Fibroblast of lung (primary cell): ENCODE data around the gene AKAP10. TPM values are rescaled to one million over a fixed set of nuclear protein-coding genes. Genes with fewer than 3 reads are reported as not detected.

Experiments used
- DNase-seq, 2 donors: peaks; one replicate each; pipeline versions ENCODE4 v3.0.0 to v3.0.0-alpha.2; 2010; ENCODE audit warnings: low read depth in 2 of 2
- H2AFZ ChIP-seq: 2 replicates; pipeline ENCODE4 v1.5.1; 2012; ENCODE audit warnings: low read length, control low read depth, inconsistent platforms
- H3K27ac ChIP-seq: 2 replicates; pipeline ENCODE4 v1.5.1; 2011; ENCODE audit warnings: low read length, control low read depth; ENCODE audit not compliant: insufficient read depth
- H3K27me3 ChIP-seq: 2 replicates; pipeline ENCODE4 v1.5.1; 2011; ENCODE audit warnings: mild to moderate bottlenecking, low read length; ENCODE audit not compliant: control insufficient read depth, insufficient read depth
- H3K36me3 ChIP-seq: 2 replicates; pipeline ENCODE4 v1.5.1; 2011; ENCODE audit warnings: low read length; ENCODE audit not compliant: control insufficient read depth, insufficient read depth
- H3K4me1 ChIP-seq: 2 replicates; pipeline ENCODE4 v1.5.1; 2011; ENCODE audit warnings: low read length; ENCODE audit not compliant: control insufficient read depth, insufficient read depth; ENCODE audit errors: extremely low read depth
- H3K4me2 ChIP-seq: 2 replicates; pipeline ENCODE4 v1.5.1; 2011; ENCODE audit warnings: low read length, control low read depth; ENCODE audit not compliant: insufficient read depth; ENCODE audit errors: extremely low read depth
- H3K4me3 ChIP-seq, 4 experiments: fragments of 200-600 bp in 1 of 4; sonication (generic) in 1 of 4; replicated peaks in 1 of 4; 2 replicates each; pipeline ENCODE4 v1.5.1; 2011 to 2016; ENCODE audit warnings: low read length in 4 of 4, low read depth in 3 of 4, mild to moderate bottlenecking in 3 of 4, control low read depth in 2 of 4, inconsistent platforms in 1 of 4, mixed read lengths in 1 of 4; ENCODE audit not compliant: insufficient read depth in 1 of 4; ENCODE audit errors: control extremely low read depth in 1 of 4
- H3K79me2 ChIP-seq: 2 replicates; pipeline ENCODE4 v1.5.1; 2012; ENCODE audit warnings: mild to moderate bottlenecking, low read length, inconsistent platforms; ENCODE audit not compliant: control insufficient read depth, insufficient read depth
- H3K9ac ChIP-seq: 2 replicates; pipeline ENCODE4 v1.5.1; 2011; ENCODE audit warnings: mild to moderate bottlenecking, low read length, control low read depth; ENCODE audit not compliant: insufficient read depth
- H3K9me3 ChIP-seq: 2 replicates; pipeline ENCODE4 v1.5.1; 2012; ENCODE audit warnings: low read depth, low read length; ENCODE audit not compliant: control insufficient read depth, insufficient read depth
- H4K20me1 ChIP-seq: 2 replicates; pipeline ENCODE4 v1.5.1; 2011; ENCODE audit warnings: low read length; ENCODE audit not compliant: control insufficient read depth, insufficient read depth; ENCODE audit errors: extremely low read depth
- CTCF ChIP-seq, 2 donors: IDR thresholded peaks in 1 of 2; conservative IDR thresholded peaks in 1 of 2; 1 replicate in 1 of 2; 2 replicates in 1 of 2; pipeline ENCODE4 v1.5.1; 2011 to 2012; ENCODE audit warnings: low read length in 2 of 2, control low read depth in 1 of 2, inconsistent platforms in 1 of 2, low read depth in 1 of 2, mild to moderate bottlenecking in 1 of 2
- EZH2 ChIP-seq: IDR thresholded peaks from 2 replicates; pipeline ENCODE4 v1.5.1; 2012; ENCODE audit warnings: low read length, control low read depth, mild to moderate bottlenecking; ENCODE audit errors: missing control alignments
- polyA plus RNA-seq, 2 donors: library from polyadenylated mRNA; depleted of rRNA in 1 of 2; stranded (reverse) in 1 of 2; unstranded in 1 of 2; fragments of >200 nt; gene quantifications; 2 replicates each; pipeline ENCODE4 v1.2.1, GENCODE V29; 2011 to 2012; ENCODE audit warnings: missing spikeins in 1 of 2
- total RNA-seq: library from RNA; depleted of rRNA; stranded (reverse); fragments of >200 nt; gene quantifications from 2 replicates; pipeline ENCODE4 v1.2.1, GENCODE V29; 2014

The AKAP10 gene
- total and polyA plus RNA-seq, 2 donors (not counting 1 experiment from before 2014, with no cell fraction given), result 19.0 to 29.2 TPM

- no peaks in the 10 kb centered on the region for H4K20me1 ChIP-seq
- no peaks in the 10 kb centered on the region for H3K79me2 ChIP-seq
- no peak overlapping the region for H2AFZ ChIP-seq
- no peak overlapping the region for H3K9ac ChIP-seq
- peaks cover 4% of the 10 kb centered on the region for H3K36me3 ChIP-seq
- H3K9me3 ChIP-seq, result no peaks in the 10 kb centered on the region
- no peak overlapping the region for H3K27ac ChIP-seq
- H3K4me1 ChIP-seq, result peaks cover 19% of the 10 kb centered on the region
- H3K4me3 ChIP-seq, result no peak overlapping the region
- no peak for DNase-seq
- no peak overlapping the region for H3K4me2 ChIP-seq
- no peak for TF ChIP-seq CTCF (conservative IDR thresholded peaks at IDR 0.05 in 1 of 2, IDR thresholded peaks at IDR 0.05 in 1 of 2; ENCODE audit: low read depth in 1 of 2, low read length in 2 of 2)
- TF ChIP-seq EZH2, result no peak
- H3K27me3 ChIP-seq, result no peaks in the 10 kb centered on the region
Measured at GRCh38 chr17:19900809-19901208, 76.8 kb downstream of the AKAP10 start.

DNA sequence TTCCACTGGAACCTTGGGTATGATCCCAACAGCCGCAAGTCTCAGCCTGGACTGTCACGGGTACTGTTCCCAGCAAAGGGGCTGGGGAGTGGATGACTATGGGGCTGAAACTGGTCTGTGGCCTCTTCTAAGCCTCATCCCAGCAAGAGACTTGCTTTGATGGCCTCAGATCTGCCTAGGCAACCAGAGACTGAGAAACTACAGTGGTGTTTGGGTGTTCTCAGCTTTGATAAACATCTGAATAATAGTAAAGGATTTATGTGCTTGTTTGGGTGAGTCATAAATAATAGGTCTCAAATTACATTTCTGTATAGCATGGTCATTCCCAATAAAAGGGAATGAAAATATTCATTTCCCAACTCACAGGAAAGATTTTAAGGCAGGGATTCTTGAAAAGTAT is 79.7 kb downstream of the AKAP10 start:
- peaks cover 8% of the 10 kb centered on the region for H3K4me1 ChIP-seq
- H3K4me3 ChIP-seq, result no peak overlapping the region
- H3K27me3 ChIP-seq, result no peaks in the 10 kb centered on the region
- no peak overlapping the region for H2AFZ ChIP-seq
- peak overlapping the region; percentile 69 for H3K27ac ChIP-seq
- no peaks in the 10 kb centered on the region for H3K9me3 ChIP-seq
- TF ChIP-seq CTCF (conservative IDR thresholded peaks at IDR 0.05 in 1 of 2, IDR thresholded peaks at IDR 0.05 in 1 of 2; ENCODE audit: low read depth in 1 of 2, low read length in 2 of 2) (no peak), EZH2 (no peak)
- DNase-seq, result peak; percentile 57 to 90
- peak overlapping the region; percentile 42 for H3K4me2 ChIP-seq
- no peaks in the 10 kb centered on the region for H4K20me1 ChIP-seq
- H3K79me2 ChIP-seq, result no peaks in the 10 kb centered on the region
- H3K9ac ChIP-seq, result no peak overlapping the region
- H3K36me3 ChIP-seq, result peaks cover 1% of the 10 kb centered on the region

GRCh38 chr17:19897090-19897837 is 80.4 kb downstream of the AKAP10 start:
- Histone ChIP-seq H3K9ac (no peak overlapping the region), H3K4me1 (peaks cover 6% of the 10 kb centered on the region), H3K4me2 (no peak overlapping the region), H3K79me2 (no peaks in the 10 kb centered on the region), H3K9me3 (no peaks in the 10 kb centered on the region), H3K36me3 (peaks cover 1% of the 10 kb centered on the region), H4K20me1 (no peaks in the 10 kb centered on the region), H3K27ac (peak overlapping the region; percentile 69), H3K4me3 (no peak overlapping the region), H3K27me3 (no peaks in the 10 kb centered on the region), H2AFZ (no peak overlapping the region)
- TF ChIP-seq EZH2 (no peak), CTCF (conservative IDR thresholded peaks at IDR 0.05 in 1 of 2, IDR thresholded peaks at IDR 0.05 in 1 of 2; ENCODE audit: low read depth in 1 of 2, low read length in 2 of 2) (no peak)
- DNase-seq, result peak in 1 of 2 donors; percentile 38
